Nephron (organoid): ENCODE data around the gene ADARB2.

ENCODE experiments used
- H3K27ac Mint-ChIP-seq, 3 experiments: 2 replicates each; pipeline ENCODE4 v1.8.0; 2020; ENCODE audit warnings: mixed read lengths in 3 of 3, mild to moderate bottlenecking in 2 of 3, moderate library complexity in 1 of 3
- H3K27me3 Mint-ChIP-seq: 2 replicates; pipeline ENCODE4 v1.8.0; 2021; ENCODE audit warnings: low read depth, mild to moderate bottlenecking, moderate library complexity, mixed read lengths
- H3K36me3 Mint-ChIP-seq: 2 replicates; pipeline ENCODE4 v1.8.0; 2020; ENCODE audit warnings: low read depth, mixed read lengths
- H3K4me1 Mint-ChIP-seq: 2 replicates; pipeline ENCODE4 v1.8.0; 2020; ENCODE audit warnings: mixed read lengths
- H3K4me3 Mint-ChIP-seq, 3 experiments: 2 replicates each; pipeline ENCODE4 v1.8.0; 2020; ENCODE audit warnings: mild to moderate bottlenecking in 3 of 3, mixed read lengths in 3 of 3, moderate library complexity in 2 of 3
- H3K9me3 Mint-ChIP-seq: 2 replicates; pipeline ENCODE4 v1.8.0; 2020; ENCODE audit warnings: mixed read lengths
- CTCF ChIP-seq, 3 experiments: fragments of 200-600 bp; sonication (generic); IDR thresholded peaks; one replicate each; pipeline ENCODE4 v1.5.0; 2021; ENCODE audit warnings: antibody characterized with exemption in 3 of 3; ENCODE audit not compliant: unreplicated experiment in 3 of 3

Gene ADARB2

GRCh38 chr10:1180836-1181235 lies 556.5 kb downstream of the ADARB2 start:
- no peaks in the 10 kb centered on the region for H3K36me3 Mint-ChIP-seq
- H3K4me1 Mint-ChIP-seq: peaks cover 21% of the 10 kb centered on the region
- H3K9me3 Mint-ChIP-seq: no peaks in the 10 kb centered on the region
- no peak overlapping the region for H3K4me3 Mint-ChIP-seq
- H3K27me3 Mint-ChIP-seq: peaks cover 34% of the 10 kb centered on the region
- TF ChIP-seq CTCF (IDR thresholded peaks at IDR 0.05; ENCODE audit: unreplicated experiment in 3 of 3): peak in 1 of 3 experiments; percentile 18
- H3K27ac Mint-ChIP-seq: peak overlapping the region in 1 of 3 experiments; percentile 43

GRCh38 chr10:1180071-1180730 lies 557.1 kb downstream of the ADARB2 start:
- Mint-ChIP-seq H3K27me3 (peaks cover 38% of the 10 kb centered on the region), H3K4me3 (no peak overlapping the region), H3K27ac (peak overlapping the region in 1 of 3 experiments; percentile 43), H3K36me3 (no peaks in the 10 kb centered on the region), H3K4me1 (peaks cover 21% of the 10 kb centered on the region), H3K9me3 (no peaks in the 10 kb centered on the region)
- TF ChIP-seq CTCF (IDR thresholded peaks at IDR 0.05; ENCODE audit: unreplicated experiment in 3 of 3): no peak

GRCh38 chr10:1179346-1180070 lies 557.8 kb downstream of the ADARB2 start:
- Mint-ChIP-seq H3K9me3 (no peaks in the 10 kb centered on the region), H3K4me3 (no peak overlapping the region), H3K27ac (peak overlapping the region in 1 of 3 experiments; percentile 15), H3K4me1 (peaks cover 21% of the 10 kb centered on the region), H3K36me3 (no peaks in the 10 kb centered on the region), H3K27me3 (peaks cover 35% of the 10 kb centered on the region)
- TF ChIP-seq CTCF (IDR thresholded peaks at IDR 0.05; ENCODE audit: unreplicated experiment in 3 of 3): no peak

- Mint-ChIP-seq H3K27me3 (peaks cover 39% of the 10 kb centered on the region), H3K4me3 (no peak overlapping the region), H3K9me3 (no peaks in the 10 kb centered on the region), H3K4me1 (peaks cover 21% of the 10 kb centered on the region), H3K27ac (no peak overlapping the region), H3K36me3 (no peaks in the 10 kb centered on the region)
- TF ChIP-seq CTCF (IDR thresholded peaks at IDR 0.05; ENCODE audit: unreplicated experiment in 3 of 3): no peak
Observed at GRCh38 chr10:1178506-1178905, 558.8 kb downstream of the ADARB2 start.

DNA sequence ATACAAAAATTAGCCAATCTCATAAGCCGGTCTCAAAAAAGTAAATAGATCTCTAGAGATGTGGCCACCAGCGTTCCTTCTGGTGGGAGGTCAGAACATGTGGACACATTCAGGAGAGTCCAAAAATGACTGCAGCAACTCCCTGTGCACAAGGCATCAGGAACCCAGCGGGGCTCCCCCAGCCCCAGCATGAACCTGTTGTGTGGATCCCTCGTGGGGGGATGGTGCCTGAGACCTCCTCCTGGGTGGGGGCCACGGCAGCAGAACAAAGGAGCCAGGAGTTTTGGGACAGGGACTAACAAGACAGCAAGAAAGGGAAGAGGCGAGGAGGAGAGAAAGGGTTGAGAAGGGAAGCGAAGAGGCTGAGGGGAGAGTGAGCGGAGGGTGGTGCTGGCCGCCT lies 559.4 kb downstream of the ADARB2 start:
- peaks cover 38% of the 10 kb centered on the region for H3K27me3 Mint-ChIP-seq
- no peak overlapping the region for H3K27ac Mint-ChIP-seq
- peaks cover 21% of the 10 kb centered on the region for H3K4me1 Mint-ChIP-seq
- H3K36me3 Mint-ChIP-seq: no peaks in the 10 kb centered on the region
- TF ChIP-seq CTCF (IDR thresholded peaks at IDR 0.05; ENCODE audit: unreplicated experiment in 3 of 3): no peak
- no peak overlapping the region for H3K4me3 Mint-ChIP-seq
- no peaks in the 10 kb centered on the region for H3K9me3 Mint-ChIP-seq
